T-cell (primary cell): ENCODE data around the gene GSTA3. TPM values are rescaled to one million over a fixed set of nuclear protein-coding genes. Genes with fewer than 3 reads are reported as not detected.
"Not testable (repeated sequence)": the region's sequence is repeated elsewhere in the genome, so short reads cannot be mapped to it uniquely, and the experiment has no call there.

Experiments
- ATAC-seq, 4 experiments: fragments of 200-7000 bp in 3 of 4; fragments of 150-1000 bp in 1 of 4; cut with Tn5 transposase; replicated peaks in 1 of 4; 1 replicate in 3 of 4; 2 replicates in 1 of 4; pipeline ENCODE4 v1.10.0; 2021; ENCODE audit warnings: moderate library complexity in 3 of 4, mild to moderate bottlenecking in 2 of 4, moderate number of reproducible peaks in 1 of 4
- CTCF ChIA-PET, 2 donors: fragments of 300-600 bp; sonication (Branson Sonifier 250); formaldehyde crosslinking; loops; one replicate each; lab custom pipeline; 2022; ENCODE audit warnings: antibody characterized with exemption in 2 of 2; lab: Charles Lee
- POLR2A ChIA-PET, 2 donors: fragments of 300-600 bp; sonication (Branson Sonifier 250); formaldehyde crosslinking; loops; one replicate each; lab custom pipeline; 2022; ENCODE audit warnings: antibody characterized with exemption in 2 of 2; lab: Charles Lee
- DNase-seq, 35 experiments: peaks; one replicate each; pipeline versions ENCODE4 v3.0.0 to v3.0.0-alpha.2; 2013 to 2023
- H3K27ac ChIP-seq: one replicate; pipeline ENCODE4 v1.5.1; 2013; ENCODE audit warnings: low read length
- H3K27me3 ChIP-seq, 2 experiments: replicated peaks in 1 of 2; 1 replicate in 1 of 2; 2 replicates in 1 of 2; pipeline versions ENCODE4 v1.6.1 to v1.7.0; 2013; ENCODE audit warnings: low read length in 1 of 2, mixed read lengths in 1 of 2; ENCODE audit not compliant: control insufficient read depth in 2 of 2, insufficient read depth in 2 of 2; ENCODE audit errors: extremely low read depth in 1 of 2
- H3K36me3 ChIP-seq, 2 donors: 1 replicate in 1 of 2; 2 replicates in 1 of 2; pipeline versions ENCODE4 v1.6.1 to v1.7.0; 2013; ENCODE audit warnings: low read length in 1 of 2; ENCODE audit not compliant: control insufficient read depth in 2 of 2, insufficient read depth in 1 of 2; ENCODE audit errors: extremely low read depth in 1 of 2
- H3K4me1 ChIP-seq, 2 experiments: 1 replicate in 1 of 2; 2 replicates in 1 of 2; pipeline versions ENCODE4 v1.6.1 to v1.7.0; 2013; ENCODE audit warnings: low read length in 2 of 2, mixed read lengths in 1 of 2; ENCODE audit not compliant: insufficient read depth in 2 of 2, control insufficient read depth in 1 of 2; ENCODE audit errors: extremely low read depth in 1 of 2
- H3K4me3 ChIP-seq, 2 donors: 1 replicate in 1 of 2; 2 replicates in 1 of 2; pipeline versions ENCODE4 v1.5.1 to v1.7.0; 2013; ENCODE audit warnings: mild to moderate bottlenecking in 2 of 2, low read length in 1 of 2, moderate library complexity in 1 of 2; ENCODE audit not compliant: control insufficient read depth in 1 of 2; ENCODE audit errors: extremely low read depth in 1 of 2
- H3K9me3 ChIP-seq: 2 replicates; pipeline ENCODE4 v1.7.0; 2013
- H3K27ac Mint-ChIP-seq, 2 donors: one replicate each; pipeline ENCODE4 v1.8.0; 2020 to 2021; ENCODE audit warnings: mild to moderate bottlenecking in 2 of 2, mixed read lengths in 2 of 2
- H3K27me3 Mint-ChIP-seq, 2 donors: one replicate each; pipeline ENCODE4 v1.8.0; 2021 to 2022; ENCODE audit warnings: mixed read lengths in 2 of 2
- H3K36me3 Mint-ChIP-seq: one replicate; pipeline ENCODE4 v1.8.0; 2021; ENCODE audit warnings: mixed read lengths
- H3K4me1 Mint-ChIP-seq, 3 donors: one replicate each; pipeline ENCODE4 v1.8.0; 2020 to 2022; ENCODE audit warnings: mixed read lengths in 3 of 3, mild to moderate bottlenecking in 1 of 3
- H3K4me3 Mint-ChIP-seq, 3 donors: one replicate each; pipeline ENCODE4 v1.8.0; 2020 to 2022; ENCODE audit warnings: mild to moderate bottlenecking in 3 of 3, mixed read lengths in 3 of 3, moderate library complexity in 3 of 3
- H3K9me3 Mint-ChIP-seq, 3 donors: one replicate each; pipeline ENCODE4 v1.8.0; 2020 to 2022; ENCODE audit warnings: mixed read lengths in 3 of 3
- WGBS: methylation state at CpG from one replicate; pipeline ENCODE4 v1.1.5; 2013; ENCODE audit warnings: missing lambda C conversion rate; ENCODE audit not compliant: insufficient coverage; 5-methylcytosine and 5-hydroxymethylcytosine counted together
- total RNA-seq, 35 experiments: library from RNA in 6 of 35; stranded (reverse) in 6 of 35; fragments of 120-200 nt in 1 of 35; gene quantifications; one replicate each; pipeline versions ENCODE4 v1.2.1 to v1.2.4 and lab custom pipeline; 2013 to 2026

GSTA3 gene
- total RNA-seq (not detected), total RNA-seq (lab: John Stamatoyannopoulos, UW) (0 reads per million in 29 experiments)
- not detected for total RNA-seq (2013)

DNA sequence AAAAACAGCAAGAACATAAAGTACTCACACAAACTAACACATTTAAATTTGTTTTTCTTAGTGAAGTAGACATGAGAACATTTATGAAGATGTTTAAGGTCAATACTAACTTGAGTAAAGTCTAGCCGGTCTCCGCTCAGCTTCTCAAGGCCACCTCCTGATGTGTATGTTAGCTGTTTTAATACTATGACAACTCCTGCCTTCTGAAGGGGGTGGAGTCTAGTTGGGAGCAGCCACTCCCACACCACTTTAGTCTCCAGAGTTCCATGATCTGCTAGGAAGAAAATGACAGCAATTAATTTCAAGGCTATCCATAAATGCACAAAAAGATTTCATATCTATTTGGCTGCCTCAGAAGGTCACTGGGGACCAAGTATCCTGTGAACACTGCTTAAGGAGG is at the start of gene GSTA3:
TSS of gene GSTA3 (minus strand) at position 168 of the 400 bp plus-strand sequence. CDS start 3,864 bp downstream, outside the sequence.
- Mint-ChIP-seq H3K9me3 (peaks cover 0 to 3% (median 0%) of the 10 kb centered on the region in 3 donors), H3K4me1 (no peaks in the 10 kb centered on the region), H3K36me3 (no peaks in the 10 kb centered on the region), H3K27ac (no peak within 1 kb of the TSS), H3K27me3 (peaks cover 0 to 7% of the 10 kb centered on the region in 2 donors), H3K4me3 (no peak within 1 kb of the TSS)
- H3K27ac ChIP-seq, result no peak within 1 kb of the TSS
- no peaks in the 10 kb centered on the region for H3K4me1 ChIP-seq
- POLR2A ChIA-PET, result no interaction called here
- DNase-seq (no peak), ATAC-seq (no peak)
- CTCF ChIA-PET, result no interaction called here
- no peaks in the 10 kb centered on the region for H3K36me3 ChIP-seq
- no CpG with 5 or more reads among the region's 2 CpGs for WGBS
- H3K27me3 ChIP-seq, result peaks cover 0 to 8% of the 10 kb centered on the region in 2 experiments
- peaks cover 2% of the 10 kb centered on the region for H3K9me3 ChIP-seq
- no peak within 1 kb of the TSS for H3K4me3 ChIP-seq

- peaks cover 1 to 12% of the 10 kb centered on the region in 2 donors for H3K27me3 Mint-ChIP-seq
- no peaks in the 10 kb centered on the region for H3K36me3 Mint-ChIP-seq
- Histone ChIP-seq H3K9me3 (no peaks in the 10 kb centered on the region), H3K4me1 (no peaks in the 10 kb centered on the region), H3K27ac (no peak overlapping the region), H3K27me3 (peaks cover 0 to 4% of the 10 kb centered on the region in 2 experiments), H3K4me3 (no peak overlapping the region), H3K36me3 (no peaks in the 10 kb centered on the region)
- H3K4me1 Mint-ChIP-seq, result no peaks in the 10 kb centered on the region
- ATAC-seq, result no peak
- no peak for DNase-seq
- CTCF ChIA-PET, result no interaction called here
- H3K9me3 Mint-ChIP-seq, result no peaks in the 10 kb centered on the region
- WGBS, result no CpG with 5 or more reads among the region's 8 CpGs
- no peak overlapping the region for H3K4me3 Mint-ChIP-seq
- H3K27ac Mint-ChIP-seq, result no peak overlapping the region
- POLR2A ChIA-PET, result no interaction called here
Measured at GRCh38 chr6:52958546-52959255, 49.2 kb upstream of the GSTA3 start.

- ATAC-seq, result no peak
- Mint-ChIP-seq H3K4me1 (no peaks in the 10 kb centered on the region), H3K27me3 (peaks cover 1 to 9% of the 10 kb centered on the region in 2 donors), H3K4me3 (no peak overlapping the region), H3K36me3 (no peaks in the 10 kb centered on the region), H3K27ac (no peak overlapping the region), H3K9me3 (no peaks in the 10 kb centered on the region)
- no peak for DNase-seq
- ChIA-PET POLR2A (no interaction called here), CTCF (no interaction called here)
- H3K9me3 ChIP-seq, result no peaks in the 10 kb centered on the region
- no peaks in the 10 kb centered on the region for H3K27me3 ChIP-seq
- H3K36me3 ChIP-seq, result no peaks in the 10 kb centered on the region
- H3K4me1 ChIP-seq, result no peaks in the 10 kb centered on the region
- H3K4me3 ChIP-seq, result no peak overlapping the region
- no peak overlapping the region for H3K27ac ChIP-seq
- no CpG with 5 or more reads among the region's 7 CpGs for WGBS
Measured at GRCh38 chr6:52955871-52956270, 46.4 kb upstream of the GSTA3 start.

DNA sequence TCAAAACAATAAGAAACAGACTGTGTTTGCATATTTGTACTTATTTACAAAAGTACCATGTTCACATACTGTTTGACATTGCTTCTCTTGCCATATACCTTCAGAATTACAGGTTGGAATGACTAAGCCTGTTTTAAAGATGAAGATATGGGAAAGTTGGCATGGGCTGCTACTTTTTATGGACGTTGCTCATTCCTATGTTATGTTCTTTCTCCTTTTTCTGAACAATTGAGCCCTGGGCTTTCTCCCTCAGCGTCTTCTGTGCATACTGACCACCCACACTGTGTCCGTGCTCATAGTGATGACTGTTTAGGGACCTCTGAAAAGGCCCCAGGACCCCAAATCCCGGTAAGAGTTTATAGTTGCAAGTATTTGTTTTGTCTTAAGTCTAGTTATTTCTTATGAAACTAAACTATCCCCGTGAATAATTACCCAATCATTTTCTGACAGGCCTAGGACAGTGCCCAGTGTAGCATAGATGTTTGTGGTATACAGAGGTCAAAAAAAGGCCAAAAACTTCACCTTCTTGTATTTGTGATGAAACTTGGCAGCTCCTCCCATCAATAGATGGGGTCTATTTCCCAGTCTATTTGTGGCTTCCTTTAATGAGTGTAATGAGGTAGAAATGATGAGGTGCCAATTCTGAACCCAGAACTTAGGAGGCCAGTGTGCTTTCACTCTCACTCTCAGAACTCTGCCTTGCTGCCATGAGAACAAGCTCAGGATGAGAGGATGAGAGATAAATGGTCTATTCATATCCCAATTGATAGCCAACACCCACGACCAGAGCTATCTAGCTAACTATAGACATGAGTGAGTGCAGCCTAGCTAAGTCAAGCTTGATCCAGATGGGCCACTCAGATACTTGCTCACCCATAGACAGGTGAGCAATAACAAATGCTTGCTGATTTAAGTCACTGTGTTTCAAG is 44.7 kb upstream of the GSTA3 start:
- Mint-ChIP-seq H3K36me3 (no peaks in the 10 kb centered on the region), H3K4me3 (no peak overlapping the region), H3K27me3 (peaks cover 1 to 6% of the 10 kb centered on the region in 2 donors), H3K27ac (no peak overlapping the region), H3K4me1 (no peaks in the 10 kb centered on the region), H3K9me3 (no peaks in the 10 kb centered on the region)
- no CpG with 5 or more reads among the region's 6 CpGs for WGBS
- no peaks in the 10 kb centered on the region for H3K9me3 ChIP-seq
- DNase-seq (no peak), ATAC-seq (no peak)
- no peaks in the 10 kb centered on the region for H3K36me3 ChIP-seq
- no peak overlapping the region for H3K27ac ChIP-seq
- no peaks in the 10 kb centered on the region for H3K27me3 ChIP-seq
- POLR2A ChIA-PET, result no interaction called here
- CTCF ChIA-PET, result no interaction called here
- H3K4me1 ChIP-seq, result no peaks in the 10 kb centered on the region
- H3K4me3 ChIP-seq, result no peak overlapping the region

GRCh38 chr6:52946306-52946705 is 36.8 kb upstream of the GSTA3 start:
- Histone ChIP-seq H3K36me3 (no peaks in the 10 kb centered on the region), H3K27ac (no peak overlapping the region), H3K27me3 (peaks cover 0 to 22% of the 10 kb centered on the region in 2 experiments), H3K4me1 (no peaks in the 10 kb centered on the region), H3K9me3 (no peaks in the 10 kb centered on the region), H3K4me3 (no peak overlapping the region)
- ChIA-PET POLR2A (no interaction called here), CTCF (interaction anchor here in 1 of 2 donors (0.5 kb wide), 1 partner anchor 53 kb away, joined by 3 read pairs; no protein-coding TSS in a partner anchor)
- DNase-seq (no peak), ATAC-seq (no peak)
- no peak overlapping the region for H3K27ac Mint-ChIP-seq
- no peak overlapping the region for H3K4me3 Mint-ChIP-seq
- WGBS, result 7% methylated on average over 4 of the region's 5 CpGs
- H3K4me1 Mint-ChIP-seq, result peaks cover 6 to 10% (median 6%) of the 10 kb centered on the region in 3 donors
- H3K9me3 Mint-ChIP-seq, result no peaks in the 10 kb centered on the region
- H3K27me3 Mint-ChIP-seq, result peaks cover 15 to 20% of the 10 kb centered on the region in 2 donors
- no peaks in the 10 kb centered on the region for H3K36me3 Mint-ChIP-seq

- DNase-seq, H3K4me3 Mint-ChIP-seq, H3K9me3 ChIP-seq, H3K4me1 Mint-ChIP-seq, H3K4me3 ChIP-seq, CTCF ChIA-PET, ATAC-seq, H3K9me3 Mint-ChIP-seq, H3K36me3 ChIP-seq, H3K36me3 Mint-ChIP-seq, H3K4me1 ChIP-seq, H3K27ac ChIP-seq, POLR2A ChIA-PET, H3K27ac Mint-ChIP-seq: not testable (repeated sequence)
- H3K27me3 Mint-ChIP-seq, result peaks cover 16 to 21% of the 10 kb centered on the region in 2 donors
- 100% methylated on average over 2 of the region's 10 CpGs for WGBS
- peaks cover 0 to 25% of the 10 kb centered on the region in 2 experiments for H3K27me3 ChIP-seq
Measured at GRCh38 chr6:52942821-52943220, 33.3 kb upstream of the GSTA3 start.
